Hematopoietic multipotent progenitor cell treated with erythropoietin and hydrocortisone succinate and interleukin-3 and kit ligand, for 8 days (in vitro differentiated cells): ENCODE results near the gene PRRT4.

ENCODE experiments used
- DNase-seq: peaks from one replicate; pipeline ENCODE4 v3.0.0-alpha.2; 2015

The PRRT4 gene

GRCh38 chr7:128361411-128362379, at the start of gene PRRT4:
Gene PRRT4 (minus strand): TSS chr7:128361690.
- DNase-seq, result peak; percentile 19

- DNase-seq, result no peak
Measured at GRCh38 chr7:128410451-128410753, 48.9 kb upstream of the PRRT4 start.

- peak; percentile 63 for DNase-seq
Measured at GRCh38 chr7:128409596-128410450, 48.3 kb upstream of the PRRT4 start, which contains the start of gene IMPDH1. Gene IMPDH1 (minus strand): TSS chr7:128409982. CDS start chr7:128409901, 81 bp downstream.

GRCh38 chr7:128408709-128409595, 47.5 kb upstream of the PRRT4 start:
- DNase-seq, result no peak

- DNase-seq, result no peak
Measured at GRCh38 chr7:128407751-128408708, 46.5 kb upstream of the PRRT4 start.

GRCh38 chr7:128407233-128407589, 45.7 kb upstream of the PRRT4 start:
- DNase-seq, result no peak

- no peak for DNase-seq
Measured at GRCh38 chr7:128406314-128407232, 45.1 kb upstream of the PRRT4 start.

GRCh38 chr7:128405471-128406313, 44.2 kb upstream of the PRRT4 start:
- DNase-seq, result peak; percentile 47

GRCh38 chr7:128404886-128405470, 43.5 kb upstream of the PRRT4 start:
- no peak for DNase-seq

- no peak for DNase-seq
Measured at GRCh38 chr7:128404143-128404681, 42.7 kb upstream of the PRRT4 start.

- DNase-seq, result no peak
Measured at GRCh38 chr7:128403676-128404075, 42.2 kb upstream of the PRRT4 start.

GRCh38 chr7:128402356-128402755, 40.9 kb upstream of the PRRT4 start:
- DNase-seq, result no peak

- no peak for DNase-seq
Measured at GRCh38 chr7:128400566-128400965, 39.1 kb upstream of the PRRT4 start.

GRCh38 chr7:128399991-128400390, 38.5 kb upstream of the PRRT4 start:
- no peak for DNase-seq

- no peak for DNase-seq
Measured at GRCh38 chr7:128398841-128399135, 37.3 kb upstream of the PRRT4 start.

GRCh38 chr7:128398016-128398840, 36.7 kb upstream of the PRRT4 start:
- peak; percentile 44 for DNase-seq

GRCh38 chr7:128396357-128396756, 34.9 kb upstream of the PRRT4 start:
- DNase-seq, result no peak

- no peak for DNase-seq
Measured at GRCh38 chr7:128395748-128396147, 34.3 kb upstream of the PRRT4 start.
